HG03139 (cell line): ENCODE data around the gene KCNMB3.
"Not testable (repeated sequence)": the region's sequence is repeated elsewhere in the genome, so short reads cannot be mapped to it uniquely, and the experiment has no call there.

Source experiments
- ATAC-seq: cut with Tn5 transposase; IDR thresholded peaks from one replicate; pipeline ENCODE4 v1.9.1; 2021; ENCODE audit not compliant: unreplicated experiment

Gene KCNMB3, protein sequence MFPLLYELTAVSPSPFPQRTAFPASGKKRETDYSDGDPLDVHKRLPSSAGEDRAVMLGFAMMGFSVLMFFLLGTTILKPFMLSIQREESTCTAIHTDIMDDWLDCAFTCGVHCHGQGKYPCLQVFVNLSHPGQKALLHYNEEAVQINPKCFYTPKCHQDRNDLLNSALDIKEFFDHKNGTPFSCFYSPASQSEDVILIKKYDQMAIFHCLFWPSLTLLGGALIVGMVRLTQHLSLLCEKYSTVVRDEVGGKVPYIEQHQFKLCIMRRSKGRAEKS

DNA sequence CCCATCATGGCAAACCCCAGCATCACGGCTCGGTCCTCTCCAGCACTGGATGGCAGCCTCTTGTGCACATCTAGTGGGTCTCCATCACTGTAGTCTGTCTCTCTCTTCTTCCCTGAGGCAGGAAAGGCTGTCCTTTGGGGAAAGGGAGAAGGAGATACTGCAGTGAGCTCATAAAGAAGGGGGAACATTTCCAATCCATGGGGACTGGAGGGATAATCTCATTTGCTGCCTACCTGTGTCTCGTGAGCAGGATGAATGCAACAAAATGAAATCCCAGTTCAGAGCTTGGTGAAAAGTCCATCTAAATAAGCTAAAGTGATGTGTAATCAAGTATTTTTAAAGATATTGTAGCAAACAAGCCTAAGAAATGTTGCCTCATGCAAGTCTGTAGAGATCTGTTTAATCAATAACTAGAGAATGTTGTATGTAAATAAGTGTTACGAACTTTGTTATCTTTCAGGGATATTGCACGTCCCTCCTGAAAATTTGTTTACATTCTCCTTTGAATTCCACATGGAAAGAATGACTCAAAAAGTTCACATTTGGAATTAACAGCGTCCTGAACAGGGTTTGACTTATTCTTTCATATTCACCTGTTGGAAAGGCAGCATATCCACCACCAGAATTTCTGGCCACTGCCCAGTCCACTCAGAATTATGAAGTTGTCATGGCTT lies at the start of gene KCNMB3:
KCNMB3 (minus strand) TSS at position 312 of the 674 bp plus-strand sequence; CDS start at position 188, 124 bp downstream.
- ATAC-seq = no peak

DNA sequence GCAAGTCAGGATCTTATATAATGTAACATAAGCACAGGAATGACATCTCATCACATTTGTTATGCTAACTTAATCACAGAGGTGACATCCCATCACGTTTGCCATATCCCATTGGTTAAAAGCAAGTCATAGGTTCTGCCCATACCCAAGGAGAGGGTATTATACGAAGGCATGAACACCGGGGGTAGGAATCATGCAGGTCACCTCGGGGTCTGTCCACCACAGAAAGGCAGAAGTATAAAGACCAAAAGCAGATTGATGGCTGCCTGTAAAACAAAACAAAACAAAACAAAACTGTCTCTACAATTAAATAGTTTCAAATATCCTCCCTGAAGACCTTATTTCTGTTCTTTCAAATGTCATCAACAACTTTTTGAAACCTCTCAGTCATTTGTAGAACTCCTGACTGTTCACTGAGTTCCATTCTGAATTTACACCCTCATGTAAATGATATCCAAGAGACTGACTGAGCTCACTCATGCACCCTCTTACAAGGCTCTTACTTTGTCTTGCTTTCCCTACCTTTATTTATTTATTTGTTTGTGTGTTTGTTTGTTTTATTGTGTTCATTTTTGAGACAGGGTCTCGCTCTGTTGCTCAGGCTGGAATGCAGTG lies 49.2 kb upstream of the KCNMB3 start:
- no peak for ATAC-seq

DNA sequence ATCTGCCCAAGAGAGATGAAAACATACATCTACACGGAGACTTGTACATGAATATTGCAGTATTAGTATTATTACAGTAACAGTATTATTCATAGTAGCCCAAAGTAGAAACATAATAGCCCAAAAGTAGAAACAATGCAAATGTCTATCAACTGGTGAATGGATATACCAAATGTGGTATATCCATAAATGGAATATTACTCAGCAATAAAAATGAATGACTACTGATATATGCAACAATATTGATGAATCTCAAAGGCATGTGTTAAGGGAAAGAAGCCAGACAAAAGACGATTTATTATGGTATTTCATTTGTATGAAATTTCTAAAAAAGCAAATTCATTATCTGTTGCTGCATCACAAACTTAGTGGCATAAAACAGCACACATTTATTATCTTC lies 48.4 kb upstream of the KCNMB3 start:
- no peak for ATAC-seq

DNA sequence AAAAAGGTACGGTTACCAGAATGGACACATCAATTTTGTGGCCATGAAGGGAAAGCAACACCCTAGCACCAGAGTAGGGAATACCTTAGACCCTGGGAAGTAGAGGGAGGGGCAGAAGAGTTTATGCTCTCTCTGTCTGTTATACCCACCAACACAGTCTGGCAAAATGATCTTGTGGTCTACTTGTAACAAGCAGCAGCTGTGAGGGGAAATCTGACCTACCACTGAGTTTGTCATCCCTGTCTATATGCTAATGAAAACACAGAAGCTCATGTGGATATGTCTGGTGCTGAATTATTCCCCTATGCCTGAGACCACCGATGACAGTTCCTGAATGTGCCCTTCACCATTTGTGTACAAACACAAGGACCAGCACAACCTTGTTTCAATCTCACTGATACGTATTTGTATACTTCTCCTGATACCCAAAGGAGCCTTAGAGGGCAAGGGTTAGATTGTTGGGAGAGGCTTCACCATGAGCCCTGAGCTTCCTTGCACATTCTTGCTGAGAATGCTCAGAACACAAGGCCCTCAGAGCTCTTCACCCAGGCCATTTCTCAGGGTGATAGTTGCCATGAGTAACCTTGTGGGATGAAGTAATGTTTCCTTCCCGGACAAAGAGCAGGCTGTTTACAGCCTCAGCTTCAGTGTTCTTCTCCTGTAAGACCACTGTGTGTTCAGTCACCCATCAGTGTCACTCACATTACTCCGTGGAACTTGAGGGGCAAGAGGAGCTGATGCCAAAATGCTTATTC lies 47.2 kb upstream of the KCNMB3 start:
- ATAC-seq = no peak

DNA sequence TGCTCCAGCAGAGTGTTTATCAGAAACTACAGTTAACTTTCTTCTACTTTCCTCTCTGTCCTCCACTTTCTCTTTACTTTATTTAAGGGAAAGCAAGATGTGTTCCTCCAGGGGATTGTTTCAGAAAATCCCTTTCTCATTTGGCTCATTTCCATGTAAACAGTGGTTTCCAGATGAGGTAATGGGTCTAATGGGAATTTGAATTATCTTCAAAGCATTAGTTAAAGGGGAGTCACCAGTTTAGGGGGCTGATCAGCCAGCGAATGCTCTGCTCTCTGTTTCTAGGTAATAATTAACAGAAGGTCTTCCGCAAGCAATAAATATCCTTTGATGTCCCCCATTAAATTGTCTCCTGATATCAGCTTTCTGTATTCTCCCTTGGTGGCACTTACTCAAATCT lies 41.5 kb upstream of the KCNMB3 start:
- ATAC-seq = no peak

DNA sequence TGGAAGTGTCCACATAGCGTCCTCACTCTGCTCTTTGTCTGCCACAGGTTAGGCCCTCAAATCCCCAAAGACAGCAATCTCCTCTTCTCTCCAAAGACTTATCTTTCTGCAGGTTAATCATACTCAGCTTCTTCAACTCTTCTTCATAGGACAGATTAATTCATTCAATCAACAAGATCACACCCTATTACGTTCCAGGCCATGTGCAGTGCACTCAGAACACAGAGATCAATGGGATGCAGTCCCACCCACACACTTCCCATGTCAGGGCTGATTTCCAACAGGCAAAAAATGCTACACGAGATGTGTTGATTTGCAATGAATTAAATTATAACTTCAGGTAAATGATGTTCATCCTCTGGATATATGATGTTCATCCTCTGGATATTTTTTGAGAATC lies 38.4 kb upstream of the KCNMB3 start:
- no peak for ATAC-seq

DNA sequence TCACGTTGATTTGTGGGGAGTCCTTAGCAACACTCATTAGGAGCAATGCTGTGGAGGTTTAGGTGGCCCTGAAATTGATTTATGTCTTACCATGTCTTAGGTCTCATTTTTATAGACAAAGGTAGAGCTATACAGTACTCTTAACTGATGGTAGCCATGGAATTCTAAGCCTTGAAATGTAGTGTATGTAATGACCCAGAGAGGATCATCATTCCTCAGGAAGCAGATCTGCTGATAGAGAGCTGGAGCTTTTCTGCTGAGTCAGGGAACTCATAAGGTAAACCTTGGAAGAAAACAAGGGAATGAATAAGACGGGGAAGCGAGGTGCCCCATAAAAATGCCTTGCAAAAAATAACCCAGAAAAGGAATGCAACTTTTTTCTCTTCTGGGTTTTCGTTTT lies 37.9 kb upstream of the KCNMB3 start:
- ATAC-seq = no peak

DNA sequence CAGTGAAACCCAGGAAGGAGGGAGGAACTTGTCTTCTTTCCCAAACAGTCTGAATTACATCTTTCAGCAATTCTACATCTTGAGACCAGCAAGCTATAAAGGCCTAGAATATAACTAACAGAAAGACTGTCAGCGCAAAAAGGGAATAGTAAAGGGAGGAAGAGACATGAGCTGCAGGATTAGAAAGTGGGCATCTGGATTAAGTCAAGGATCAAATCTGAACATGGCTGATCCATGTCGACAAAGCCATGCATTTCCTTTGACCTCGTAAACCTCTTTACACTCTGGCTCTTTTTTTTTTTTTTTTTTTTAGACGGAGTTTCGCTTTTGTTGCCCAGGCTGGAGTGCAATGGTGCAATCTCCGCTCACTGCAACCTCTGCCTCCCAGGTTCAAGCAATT lies 35.4 kb upstream of the KCNMB3 start:
- ATAC-seq = no peak

DNA sequence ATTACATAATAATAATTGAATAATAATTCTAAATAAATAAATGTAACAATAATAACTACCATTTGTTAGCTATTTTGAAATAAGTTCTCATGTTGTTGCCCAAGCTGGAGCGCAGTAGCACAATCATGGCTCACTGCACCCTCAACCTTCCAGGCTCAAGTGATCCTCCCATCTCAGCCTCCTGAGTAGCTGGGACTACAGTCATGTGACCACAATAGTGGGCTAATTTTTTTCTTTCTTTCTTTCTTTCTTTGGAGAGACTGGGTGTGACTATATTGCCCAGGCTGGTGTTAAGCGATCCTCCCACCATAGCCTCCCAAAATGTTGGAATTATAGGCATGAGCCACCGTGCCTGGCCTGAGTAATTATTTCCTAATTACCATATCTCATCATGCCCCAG lies 30.9 kb upstream of the KCNMB3 start:
- no peak for ATAC-seq

DNA sequence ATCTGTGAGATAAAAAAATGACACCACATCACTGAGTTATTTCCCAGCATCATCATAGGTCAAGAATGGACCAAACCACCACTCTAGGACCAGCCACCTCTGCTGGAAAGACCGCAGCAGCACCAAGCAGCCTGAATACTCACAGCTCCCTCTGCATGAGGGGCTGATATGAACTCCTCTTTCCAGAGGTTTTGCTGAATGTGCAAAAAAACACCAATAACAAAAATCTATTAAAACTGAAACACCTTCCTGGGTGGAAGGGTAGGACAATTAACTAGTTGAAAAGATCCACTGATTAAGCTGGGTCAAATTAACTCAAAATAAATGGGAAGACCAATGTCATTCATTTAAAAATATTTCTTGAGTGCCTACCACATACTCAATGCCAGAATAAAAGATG lies 28.9 kb upstream of the KCNMB3 start:
- no peak for ATAC-seq

DNA sequence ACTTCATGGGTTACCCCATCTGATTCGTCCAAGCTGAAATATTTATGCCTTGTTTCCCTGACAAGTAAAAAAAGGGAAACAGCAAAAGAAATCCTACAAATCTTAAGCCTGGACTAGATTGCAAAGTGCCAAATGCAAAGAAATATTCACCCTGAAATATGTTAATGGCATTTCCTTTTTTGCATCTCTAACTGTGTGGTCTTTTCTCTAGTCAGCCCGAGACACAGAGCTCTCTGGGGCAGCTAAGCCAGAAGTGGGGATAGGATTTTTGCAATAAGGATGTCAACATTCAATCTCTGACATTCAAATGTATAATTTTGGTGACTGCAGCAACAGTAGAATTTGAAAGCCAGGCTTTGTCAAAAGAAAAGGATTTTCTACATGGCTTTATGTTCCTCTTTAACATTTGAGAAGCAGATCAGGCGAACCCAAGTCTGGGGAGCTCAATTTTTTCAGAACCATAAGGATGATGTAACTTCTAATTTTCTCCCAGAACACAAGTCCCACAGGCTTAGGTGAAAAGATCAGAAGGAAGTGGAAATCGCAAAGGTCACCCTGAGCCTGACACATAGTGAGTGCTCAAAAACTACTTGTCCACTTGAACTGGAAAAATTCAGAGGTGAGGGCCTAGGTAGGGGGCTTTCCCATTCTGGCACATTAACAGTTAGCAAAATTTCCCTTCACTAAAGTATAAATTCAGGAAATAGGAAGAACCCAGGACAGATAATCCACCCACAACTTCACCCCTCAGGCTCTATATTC lies 28.2 kb upstream of the KCNMB3 start:
- no peak for ATAC-seq

DNA sequence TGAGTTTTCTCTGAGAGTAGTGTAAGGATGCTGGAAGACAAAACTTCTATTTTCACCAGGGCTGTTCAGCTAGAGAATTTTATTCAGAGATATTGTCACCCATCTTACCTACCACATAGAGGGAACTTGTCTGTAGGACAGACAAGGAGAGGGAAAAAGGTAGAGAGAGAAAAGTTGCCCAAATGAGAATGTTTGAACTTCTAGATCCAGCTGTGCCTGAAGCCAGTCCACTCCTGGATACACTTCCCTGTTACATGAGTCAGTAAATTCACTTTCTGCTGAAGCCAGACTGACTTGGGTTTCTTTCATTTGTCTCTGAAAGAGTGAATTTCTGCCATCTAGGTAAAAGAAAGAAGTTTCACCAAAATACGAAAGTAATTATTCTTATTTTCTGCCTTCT lies 27.2 kb upstream of the KCNMB3 start:
- no peak for ATAC-seq

DNA sequence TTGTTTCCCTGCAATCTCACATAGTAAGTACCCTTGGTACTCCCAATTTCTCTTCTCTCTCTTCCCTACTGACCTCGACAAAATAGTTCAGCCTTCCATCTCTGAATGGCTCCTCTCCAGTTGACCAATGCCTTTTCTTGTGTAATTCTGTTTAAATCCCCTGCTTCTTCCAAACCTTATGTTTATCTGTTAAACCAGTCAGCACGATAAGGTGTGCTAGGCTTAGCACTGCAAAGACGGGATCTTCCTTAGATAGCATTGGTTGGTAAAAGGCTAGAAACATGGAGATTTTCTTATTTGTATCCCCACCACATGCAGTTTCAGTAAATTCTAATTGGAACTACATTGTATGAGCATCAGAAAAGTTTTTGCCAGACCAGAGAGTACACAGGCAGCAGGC lies 25.8 kb upstream of the KCNMB3 start:
- ATAC-seq = no peak

DNA sequence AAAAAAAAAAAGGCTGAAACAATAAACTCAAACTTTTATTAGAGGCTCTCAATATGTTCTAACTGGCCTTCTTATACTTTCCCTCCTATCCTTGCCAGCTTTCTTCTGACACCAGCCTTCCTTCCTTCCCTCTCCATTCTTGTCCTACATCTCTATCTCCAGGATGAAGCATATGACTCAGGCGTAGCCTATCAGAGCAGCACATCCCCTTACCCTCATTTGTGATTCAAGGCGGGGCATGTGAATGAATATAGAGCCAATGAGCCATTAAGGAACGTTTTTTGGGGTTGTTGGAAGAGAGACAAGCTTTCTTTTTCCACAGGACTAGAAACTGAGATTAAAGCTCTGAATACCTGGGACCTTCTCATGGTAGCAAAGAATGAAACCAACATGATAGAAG lies 25.1 kb upstream of the KCNMB3 start:
- no peak for ATAC-seq

DNA sequence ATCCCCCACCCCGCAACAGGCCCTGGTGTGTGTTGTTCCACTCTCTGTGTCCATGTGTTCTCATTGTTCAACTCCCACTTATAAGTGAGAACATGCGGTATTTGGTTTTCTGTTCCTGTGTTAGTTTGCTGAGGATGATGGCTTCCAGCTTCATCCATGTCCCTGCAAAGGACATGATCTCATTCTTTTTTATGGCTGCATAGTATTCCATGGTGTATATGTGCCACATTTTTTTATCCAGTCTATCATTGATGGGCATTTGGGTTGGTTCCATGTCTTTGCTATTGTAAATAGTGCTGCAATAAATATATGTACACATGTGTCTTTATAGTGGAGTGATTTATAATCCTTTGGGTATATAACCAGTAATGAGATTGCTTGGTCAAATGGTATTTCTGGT lies 23.5 kb upstream of the KCNMB3 start:
- not testable (repeated sequence) for ATAC-seq

DNA sequence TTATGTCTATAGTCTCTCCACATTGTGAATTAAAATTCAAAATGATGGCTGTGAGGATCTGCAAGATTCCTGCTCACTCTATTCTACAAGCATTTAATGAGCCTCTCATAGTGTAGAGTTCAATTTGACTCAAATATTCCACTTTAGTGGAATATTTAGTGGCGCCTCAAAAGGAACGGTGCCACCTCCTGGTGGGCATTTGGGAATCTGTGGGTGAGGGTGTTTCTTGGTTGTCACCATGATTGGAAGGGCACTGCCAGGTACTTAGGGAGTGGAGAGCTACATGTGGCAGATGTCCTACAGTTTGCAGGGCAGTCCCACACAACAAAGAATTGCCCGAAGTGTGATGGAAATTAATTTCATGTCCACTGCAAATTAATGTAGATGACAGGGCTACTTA lies 21.5 kb upstream of the KCNMB3 start:
- ATAC-seq = no peak

DNA sequence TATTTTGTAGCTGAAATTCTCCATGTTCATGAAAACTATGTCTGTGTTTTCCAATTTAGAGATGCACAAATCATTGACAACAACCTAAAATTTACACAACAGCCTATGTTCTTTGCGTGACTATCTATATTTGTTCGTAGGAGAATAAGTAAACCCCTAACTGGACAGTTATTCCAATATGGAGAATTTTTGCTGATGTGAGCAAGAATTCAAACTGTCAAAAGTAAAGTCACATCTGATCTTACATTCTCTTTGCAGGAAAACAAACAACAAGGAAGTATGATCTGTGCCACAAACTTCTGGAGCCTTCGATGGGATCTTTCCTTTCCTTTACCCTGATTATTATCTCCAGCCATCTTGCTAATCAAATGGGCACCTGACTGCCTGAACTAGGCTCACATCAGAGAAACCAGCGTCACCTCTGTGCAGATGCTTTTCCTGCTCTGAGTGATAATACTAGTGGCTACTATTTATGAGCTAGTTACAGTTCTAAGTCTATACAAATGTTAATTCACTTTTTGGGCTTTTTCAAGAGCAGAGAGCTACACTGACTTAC lies 18.3 kb upstream of the KCNMB3 start:
- ATAC-seq = no peak

DNA sequence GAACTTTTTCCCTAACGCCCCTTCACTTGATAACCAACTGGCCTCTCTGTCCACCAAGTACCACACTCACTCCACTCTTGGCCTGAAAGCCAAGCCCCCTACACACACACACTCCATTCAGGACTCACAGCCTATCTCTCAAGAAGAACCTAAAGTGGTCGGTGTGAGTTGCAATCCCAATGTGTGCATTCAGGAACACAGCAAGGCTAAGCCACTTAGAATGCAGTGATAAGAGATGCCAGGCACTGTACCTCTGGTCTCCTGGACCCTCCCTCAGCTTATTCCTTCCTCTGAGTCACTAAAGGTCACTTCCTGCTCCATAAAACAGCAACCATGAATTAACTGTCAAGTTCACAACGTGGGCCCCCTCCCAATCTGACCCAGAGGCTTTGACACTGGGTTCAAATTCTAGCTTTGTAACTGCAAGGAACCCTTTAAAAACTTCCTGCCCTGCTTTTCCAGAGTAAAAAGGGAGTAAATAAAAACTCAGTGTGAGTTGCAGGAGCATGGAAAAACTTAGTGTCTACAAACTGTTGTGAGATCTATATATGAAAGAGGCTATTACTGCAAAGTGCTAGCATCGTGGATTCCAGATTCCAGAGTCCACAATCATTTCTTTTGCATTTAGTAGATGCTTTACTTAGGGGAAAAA lies 17.6 kb upstream of the KCNMB3 start:
- no peak for ATAC-seq

DNA sequence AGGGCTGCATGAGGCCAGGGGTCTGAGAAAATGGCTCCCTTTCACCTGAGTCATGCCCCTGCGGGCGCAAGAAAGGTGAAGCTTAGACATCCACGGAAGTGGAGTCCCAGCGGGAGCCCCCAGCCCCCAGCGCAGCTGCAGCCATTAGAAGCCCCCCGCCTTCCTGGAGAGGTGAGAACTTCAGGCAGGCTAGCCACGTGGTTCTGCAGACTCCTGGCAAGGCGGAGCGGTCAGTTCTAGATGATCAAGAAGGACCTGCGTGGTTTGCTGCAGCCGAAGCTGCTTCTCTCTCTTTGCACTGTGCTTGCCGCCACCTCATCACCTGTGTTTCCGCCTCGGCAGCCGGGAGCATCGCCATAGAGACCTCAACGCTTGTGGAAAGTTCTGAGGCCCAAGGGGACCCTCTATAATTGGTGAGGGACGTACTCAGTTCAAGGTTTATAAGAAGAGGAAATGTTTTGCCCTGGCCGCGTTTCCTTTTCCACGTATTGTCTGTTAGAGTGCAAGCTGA lies 15.8 kb upstream of the KCNMB3 start:
- no peak for ATAC-seq

DNA sequence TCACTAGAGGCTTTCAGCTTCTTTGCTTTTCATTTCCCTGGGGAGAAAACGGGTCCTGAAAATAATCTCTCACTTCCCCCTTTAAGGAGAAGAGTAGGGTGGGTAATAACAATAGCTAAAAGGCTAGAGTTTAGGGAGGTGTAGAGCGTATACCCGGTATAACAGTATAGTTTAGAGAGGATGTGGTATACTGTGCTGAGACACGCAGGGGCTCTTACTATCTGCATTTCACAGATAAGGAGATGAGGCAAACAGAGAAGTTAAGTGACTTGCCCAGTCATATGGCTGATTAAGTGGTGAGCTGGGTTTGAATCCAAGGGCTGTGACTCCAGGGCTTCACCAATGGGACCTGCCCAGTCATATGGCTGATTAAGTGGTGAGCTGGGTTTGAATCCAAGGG lies 15.0 kb upstream of the KCNMB3 start:
- peak; percentile 56 for ATAC-seq
